GM23338 (cell line): ENCODE data around the gene BLM. TPM values are rescaled to one million over a fixed set of nuclear protein-coding genes. Genes with fewer than 3 reads are reported as not detected.
A peak's percentile ranks its signal among the peaks of the same experiment; 100 is the strongest.

Source experiments
- ATAC-seq: fragments of 200-7000 bp; cut with Tn5 transposase; 3 replicates; pipeline ENCODE4 v1.9.1; 2020
- DNase-seq: peaks from one replicate; pipeline ENCODE4 v3.0.0-alpha.2; 2015; ENCODE audit warnings: low spot score
- H2AFZ ChIP-seq: fragments of 200-600 bp; sonication (generic); 2 replicates; pipeline ENCODE4 v1.8.0; 2016; ENCODE audit warnings: antibody characterized with exemption, mild to moderate bottlenecking, moderate library complexity
- H3F3A ChIP-seq: fragments of 200-600 bp; sonication (generic); replicated peaks from 2 replicates; pipeline ENCODE4 v1.8.0; 2017; ENCODE audit warnings: antibody characterized with exemption, mixed run types, low read depth
- H3K27ac ChIP-seq: fragments of 200-600 bp; sonication (generic); 2 replicates; pipeline ENCODE4 v1.6.1; 2016; ENCODE audit warnings: low read depth
- H3K27me3 ChIP-seq: fragments of 200-600 bp; sonication (generic); 2 replicates; pipeline ENCODE4 v1.8.0; 2016; ENCODE audit warnings: mild to moderate bottlenecking, mixed run types, moderate library complexity; ENCODE audit not compliant: insufficient read depth
- H3K36me3 ChIP-seq: fragments of 200-600 bp; sonication (generic); 2 replicates; pipeline ENCODE4 v1.8.0; 2016; ENCODE audit warnings: mild to moderate bottlenecking; ENCODE audit not compliant: insufficient read depth
- H3K4me1 ChIP-seq: fragments of 200-600 bp; sonication (generic); 2 replicates; pipeline ENCODE4 v1.8.0; 2016; ENCODE audit warnings: mild to moderate bottlenecking, moderate library complexity; ENCODE audit not compliant: insufficient read depth
- H3K4me2 ChIP-seq: fragments of 200-600 bp; sonication (generic); 2 replicates; pipeline ENCODE4 v1.7.1; 2017; ENCODE audit warnings: mixed run types
- H3K4me3 ChIP-seq: fragments of 200-600 bp; sonication (generic); 2 replicates; pipeline ENCODE4 v1.6.1; 2016; ENCODE audit warnings: mixed run types
- H3K79me2 ChIP-seq: fragments of 200-600 bp; sonication (generic); replicated peaks from 2 replicates; pipeline ENCODE4 v1.8.0; 2017; ENCODE audit warnings: mild to moderate bottlenecking; ENCODE audit not compliant: insufficient read depth
- H3K9me2 ChIP-seq: fragments of 200-600 bp; sonication (generic); 2 replicates; pipeline ENCODE4 v1.8.0; 2017; ENCODE audit not compliant: insufficient read depth
- H4K20me1 ChIP-seq: fragments of 200-600 bp; sonication (generic); replicated peaks from 2 replicates; pipeline ENCODE4 v1.8.0; 2017; ENCODE audit warnings: mild to moderate bottlenecking; ENCODE audit not compliant: insufficient read depth
- H3K27ac Mint-ChIP-seq: 2 replicates; pipeline ENCODE4 v1.8.0; 2020; ENCODE audit warnings: inconsistent platforms, mild to moderate bottlenecking, moderate library complexity, mixed read lengths
- H3K27me3 Mint-ChIP-seq: 3 replicates; pipeline ENCODE4 v1.8.0; 2022; ENCODE audit warnings: low read depth, mild to moderate bottlenecking, moderate library complexity, mixed read lengths, inconsistent platforms; ENCODE audit not compliant: insufficient read depth, poor library complexity
- H3K36me3 Mint-ChIP-seq: 3 replicates; pipeline ENCODE4 v1.8.0; 2021; ENCODE audit warnings: low read depth, mild to moderate bottlenecking, inconsistent platforms, moderate library complexity, mixed read lengths
- H3K4me1 Mint-ChIP-seq: 3 replicates; pipeline ENCODE4 v1.8.0; 2020; ENCODE audit warnings: mild to moderate bottlenecking, inconsistent platforms, mixed read lengths
- H3K4me3 Mint-ChIP-seq: 3 replicates; pipeline ENCODE4 v1.8.0; 2021; ENCODE audit warnings: moderate library complexity, mild to moderate bottlenecking, inconsistent platforms, mixed read lengths
- H3K9me3 Mint-ChIP-seq: 3 replicates; pipeline ENCODE4 v1.8.0; 2020; ENCODE audit warnings: moderate library complexity, mild to moderate bottlenecking, inconsistent platforms, mixed read lengths
- CREB1 ChIP-seq: fragments of 250-450 bp; sonication (Bioruptor Pico); IDR thresholded peaks from 2 replicates; pipeline ENCODE4 v1.5.0; 2020; ENCODE audit warnings: low read depth, mild to moderate bottlenecking, moderate library complexity
- CTCF ChIP-seq, 2 experiments: fragments of 200-600 bp in 1 of 2; sonication (generic) in 1 of 2; conservative IDR thresholded peaks; 2 replicates each; pipeline versions ENCODE4 v1.5.1 to v1.6.1; 2016 to 2017; ENCODE audit warnings: antibody characterized with exemption in 2 of 2, low read depth in 2 of 2, mild to moderate bottlenecking in 2 of 2, moderate library complexity in 1 of 2
- ETS1 ChIP-seq: IDR thresholded peaks from 2 replicates; pipeline ENCODE4 v1.6.1; 2016; ENCODE audit warnings: antibody characterized with exemption
- EZH2 ChIP-seq: fragments of 200-600 bp; sonication (generic); IDR thresholded peaks from one replicate; pipeline ENCODE4 v1.8.0; 2017; ENCODE audit warnings: antibody characterized with exemption, mild to moderate bottlenecking, low read depth; ENCODE audit not compliant: unreplicated experiment
- EZH2phosphoT487 ChIP-seq: fragments of 200-600 bp; sonication (generic); IDR thresholded peaks from one replicate; pipeline ENCODE4 v1.8.1; 2018; ENCODE audit warnings: antibody characterized with exemption; ENCODE audit not compliant: unreplicated experiment
- JUNB ChIP-seq: IDR thresholded peaks from one replicate; pipeline ENCODE4 v1.6.1; 2016; ENCODE audit warnings: antibody characterized with exemption; ENCODE audit not compliant: unreplicated experiment
- NANOG ChIP-seq: IDR thresholded peaks from 2 replicates; pipeline ENCODE4 v1.6.1; 2016; ENCODE audit warnings: antibody characterized with exemption, borderline replicate concordance
- POLR2AphosphoS5 ChIP-seq: IDR thresholded peaks from 2 replicates; pipeline ENCODE4 v1.6.1; 2016; ENCODE audit warnings: antibody characterized with exemption, low read depth
- STAT1 ChIP-seq: IDR thresholded peaks from one replicate; pipeline ENCODE4 v1.6.1; 2016; ENCODE audit warnings: antibody characterized with exemption; ENCODE audit not compliant: unreplicated experiment
- ZNF114 ChIP-seq: fragments of 250-450 bp; sonication (Bioruptor Pico); IDR thresholded peaks from 2 replicates; pipeline ENCODE4 v1.5.0; 2020; ENCODE audit warnings: mild to moderate bottlenecking, moderate library complexity
- ZNF331 ChIP-seq: fragments of 250-450 bp; sonication (Bioruptor Pico); IDR thresholded peaks from 2 replicates; pipeline ENCODE4 v1.5.0; 2020; ENCODE audit warnings: low read depth, mild to moderate bottlenecking, moderate library complexity
- polyA plus RNA-seq: library from polyadenylated mRNA; unstranded; fragments of >200 nt; fragmentation: Nextera tagmentation; extraction: Ambion mirVana; gene quantifications from 2 replicates; pipeline ENCODE4 v1.2.1, GENCODE V29; 2016
- total RNA-seq: library from RNA; depleted of rRNA; stranded (reverse); fragments of >200 nt; shearing (Covaris generic); gene quantifications from 2 replicates; pipeline ENCODE4 v1.2.3, GENCODE V29; 2014
- TF ChIP-seq, protein P1 (sequence below): fragments of 250-450 bp; sonication (Bioruptor Pico); IDR thresholded peaks from 2 replicates; pipeline ENCODE4 v1.5.0; 2020; ENCODE audit warnings: mild to moderate bottlenecking, moderate library complexity

Gene BLM
- total and polyA plus RNA-seq, 2 experiments from 2014 or later, result 43.1 to 43.3 TPM

- TF ChIP-seq, protein P1, sequence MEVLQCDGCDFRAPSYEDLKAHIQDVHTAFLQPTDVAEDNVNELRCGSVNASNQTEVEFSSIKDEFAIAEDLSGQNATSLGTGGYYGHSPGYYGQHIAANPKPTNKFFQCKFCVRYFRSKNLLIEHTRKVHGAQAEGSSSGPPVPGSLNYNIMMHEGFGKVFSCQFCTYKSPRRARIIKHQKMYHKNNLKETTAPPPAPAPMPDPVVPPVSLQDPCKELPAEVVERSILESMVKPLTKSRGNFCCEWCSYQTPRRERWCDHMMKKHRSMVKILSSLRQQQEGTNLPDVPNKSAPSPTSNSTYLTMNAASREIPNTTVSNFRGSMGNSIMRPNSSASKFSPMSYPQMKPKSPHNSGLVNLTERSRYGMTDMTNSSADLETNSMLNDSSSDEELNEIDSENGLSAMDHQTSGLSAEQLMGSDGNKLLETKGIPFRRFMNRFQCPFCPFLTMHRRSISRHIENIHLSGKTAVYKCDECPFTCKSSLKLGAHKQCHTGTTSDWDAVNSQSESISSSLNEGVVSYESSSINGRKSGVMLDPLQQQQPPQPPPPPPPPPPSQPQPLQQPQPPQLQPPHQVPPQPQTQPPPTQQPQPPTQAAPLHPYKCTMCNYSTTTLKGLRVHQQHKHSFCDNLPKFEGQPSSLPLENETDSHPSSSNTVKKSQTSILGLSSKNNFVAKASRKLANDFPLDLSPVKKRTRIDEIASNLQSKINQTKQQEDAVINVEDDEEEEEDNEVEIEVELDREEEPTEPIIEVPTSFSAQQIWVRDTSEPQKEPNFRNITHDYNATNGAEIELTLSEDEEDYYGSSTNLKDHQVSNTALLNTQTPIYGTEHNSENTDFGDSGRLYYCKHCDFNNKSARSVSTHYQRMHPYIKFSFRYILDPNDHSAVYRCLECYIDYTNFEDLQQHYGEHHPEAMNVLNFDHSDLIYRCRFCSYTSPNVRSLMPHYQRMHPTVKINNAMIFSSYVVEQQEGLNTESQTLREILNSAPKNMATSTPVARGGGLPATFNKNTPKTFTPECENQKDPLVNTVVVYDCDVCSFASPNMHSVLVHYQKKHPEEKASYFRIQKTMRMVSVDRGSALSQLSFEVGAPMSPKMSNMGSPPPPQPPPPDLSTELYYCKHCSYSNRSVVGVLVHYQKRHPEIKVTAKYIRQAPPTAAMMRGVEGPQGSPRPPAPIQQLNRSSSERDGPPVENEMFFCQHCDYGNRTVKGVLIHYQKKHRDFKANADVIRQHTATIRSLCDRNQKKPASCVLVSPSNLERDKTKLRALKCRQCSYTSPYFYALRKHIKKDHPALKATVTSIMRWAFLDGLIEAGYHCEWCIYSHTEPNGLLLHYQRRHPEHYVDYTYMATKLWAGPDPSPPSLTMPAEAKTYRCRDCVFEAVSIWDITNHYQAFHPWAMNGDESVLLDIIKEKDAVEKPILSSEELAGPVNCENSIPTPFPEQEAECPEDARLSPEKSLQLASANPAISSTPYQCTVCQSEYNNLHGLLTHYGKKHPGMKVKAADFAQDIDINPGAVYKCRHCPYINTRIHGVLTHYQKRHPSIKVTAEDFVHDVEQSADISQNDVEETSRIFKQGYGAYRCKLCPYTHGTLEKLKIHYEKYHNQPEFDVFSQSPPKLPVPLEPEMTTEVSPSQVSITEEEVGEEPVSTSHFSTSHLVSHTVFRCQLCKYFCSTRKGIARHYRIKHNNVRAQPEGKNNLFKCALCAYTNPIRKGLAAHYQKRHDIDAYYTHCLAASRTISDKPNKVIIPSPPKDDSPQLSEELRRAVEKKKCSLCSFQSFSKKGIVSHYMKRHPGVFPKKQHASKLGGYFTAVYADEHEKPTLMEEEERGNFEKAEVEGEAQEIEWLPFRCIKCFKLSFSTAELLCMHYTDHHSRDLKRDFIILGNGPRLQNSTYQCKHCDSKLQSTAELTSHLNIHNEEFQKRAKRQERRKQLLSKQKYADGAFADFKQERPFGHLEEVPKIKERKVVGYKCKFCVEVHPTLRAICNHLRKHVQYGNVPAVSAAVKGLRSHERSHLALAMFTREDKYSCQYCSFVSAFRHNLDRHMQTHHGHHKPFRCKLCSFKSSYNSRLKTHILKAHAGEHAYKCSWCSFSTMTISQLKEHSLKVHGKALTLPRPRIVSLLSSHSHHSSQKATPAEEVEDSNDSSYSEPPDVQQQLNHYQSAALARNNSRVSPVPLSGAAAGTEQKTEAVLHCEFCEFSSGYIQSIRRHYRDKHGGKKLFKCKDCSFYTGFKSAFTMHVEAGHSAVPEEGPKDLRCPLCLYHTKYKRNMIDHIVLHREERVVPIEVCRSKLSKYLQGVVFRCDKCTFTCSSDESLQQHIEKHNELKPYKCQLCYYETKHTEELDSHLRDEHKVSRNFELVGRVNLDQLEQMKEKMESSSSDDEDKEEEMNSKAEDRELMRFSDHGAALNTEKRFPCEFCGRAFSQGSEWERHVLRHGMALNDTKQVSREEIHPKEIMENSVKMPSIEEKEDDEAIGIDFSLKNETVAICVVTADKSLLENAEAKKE (CRISPR knock-in tag), result no peak
- TF ChIP-seq EZH2phosphoT487, result no peak
- no peak for TF ChIP-seq STAT1
- TF ChIP-seq ETS1, result no peak
- TF ChIP-seq ZNF114, result no peak
- no peak for TF ChIP-seq EZH2
- no peak for TF ChIP-seq CREB1 (CRISPR knock-in tag)
- no peak for TF ChIP-seq POLR2AphosphoS5
These were observed 4.1 kb upstream of the BLM start (continued) for GRCh38 chr15:90713081-90713480.

DNA sequence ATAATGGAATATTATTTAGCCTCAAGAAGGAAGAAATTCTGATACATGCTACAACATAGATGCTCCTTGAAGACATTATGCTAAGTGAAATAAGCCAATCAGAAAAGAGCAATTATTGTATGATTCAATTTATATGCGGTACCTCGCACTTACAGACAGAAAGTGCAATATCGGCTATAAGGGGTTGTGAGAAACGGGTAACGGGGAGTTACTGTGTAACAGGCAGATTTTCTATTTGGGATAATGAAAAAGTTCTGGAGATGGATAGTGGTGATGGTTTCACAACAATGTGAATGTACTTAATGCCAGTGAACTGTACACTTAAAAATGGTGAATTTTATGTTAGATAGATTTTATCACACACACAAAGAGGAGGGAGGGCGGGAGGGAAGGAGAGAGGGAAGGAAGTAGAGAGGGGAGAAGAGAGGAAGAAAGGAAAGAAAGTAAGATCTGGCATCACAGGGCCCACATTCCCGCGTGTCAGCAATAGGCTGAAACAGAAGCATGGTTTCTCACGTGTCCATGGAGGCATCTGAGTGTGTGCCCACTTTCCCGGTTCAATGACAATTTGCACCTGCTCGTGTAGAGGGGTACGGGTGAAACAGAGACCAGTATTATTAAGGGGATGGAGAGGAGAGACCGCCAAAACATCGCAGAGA is 700 bp upstream of the BLM start:
- peak overlapping the region; percentile 66 for H3K4me3 ChIP-seq
- no peaks in the 10 kb centered on the region for H3F3A ChIP-seq
- H3K4me1 ChIP-seq, result peaks cover 17% of the 10 kb centered on the region
- H3K27me3 ChIP-seq, result no peaks in the 10 kb centered on the region
- Mint-ChIP-seq H3K4me1 (peaks cover 12% of the 10 kb centered on the region), H3K27me3 (no peaks in the 10 kb centered on the region), H3K27ac (peak overlapping the region; percentile 99), H3K4me3 (peak overlapping the region; percentile 99), H3K36me3 (peaks cover 7% of the 10 kb centered on the region), H3K9me3 (no peaks in the 10 kb centered on the region)
- ATAC-seq (no peak), DNase-seq (peak; percentile 8)
- H4K20me1 ChIP-seq, result peaks cover 22% of the 10 kb centered on the region; the same call in 1 of the 2 replicates
- H2AFZ ChIP-seq, result peak overlapping the region; percentile 60; the same call in 1 of the 2 replicates
- H3K27ac ChIP-seq, result peak overlapping the region; percentile 92
- H3K36me3 ChIP-seq, result 0 out of 2 replicates have a peak, but pooled peaks cover 4% of the 10 kb centered on the region
- H3K4me2 ChIP-seq, result peak overlapping the region; percentile 82
- H3K9me2 ChIP-seq, result no peaks in the 10 kb centered on the region
- H3K79me2 ChIP-seq, result peaks cover 48% of the 10 kb centered on the region
- no peak for TF ChIP-seq CREB1 (CRISPR knock-in tag)
- TF ChIP-seq ZNF331, result no peak
- TF ChIP-seq EZH2phosphoT487, result no peak
- no peak for TF ChIP-seq ZNF114
- no peak for TF ChIP-seq CTCF (conservative IDR thresholded peaks at IDR 0.05; ENCODE audit: low read depth in 2 of 2)
- no peak for TF ChIP-seq NANOG
- no peak for TF ChIP-seq POLR2AphosphoS5
- no peak for TF ChIP-seq ETS1
- no peak for TF ChIP-seq JUNB
- no peak for TF ChIP-seq STAT1
